NCI-H2196 (cell line): ENCODE results near the gene SEMA4C.
A peak's percentile ranks its signal among the peaks of the same experiment; 100 is the strongest.

Experiments used
- DNase-seq: peaks from one replicate; lab custom pipeline; 2025; ENCODE audit not compliant: unreplicated experiment; lab: John Stamatoyannopoulos, UW

Gene SEMA4C

GRCh38 chr2:96824079-96824870, 45.6 kb downstream of the SEMA4C start:
- DNase-seq, result no peak

GRCh38 chr2:96823198-96823597, 46.7 kb downstream of the SEMA4C start:
- DNase-seq, result no peak

GRCh38 chr2:96822786-96823185, 47.1 kb downstream of the SEMA4C start:
- DNase-seq, result no peak

- DNase-seq, result no peak
Measured at GRCh38 chr2:96821113-96821675, 48.7 kb downstream of the SEMA4C start.

GRCh38 chr2:96819876-96820511, 49.9 kb downstream of the SEMA4C start:
- no peak for DNase-seq

- no peak for DNase-seq
Measured at GRCh38 chr2:96819128-96819875, 50.6 kb downstream of the SEMA4C start.

GRCh38 chr2:96817882-96818281, 52.0 kb downstream of the SEMA4C start:
- no peak for DNase-seq

GRCh38 chr2:96816836-96817702, 52.8 kb downstream of the SEMA4C start:
- no peak for DNase-seq

GRCh38 chr2:96816127-96816835, 53.6 kb downstream of the SEMA4C start, which contains the start of gene CNNM3:
TSS of gene CNNM3 (plus strand) at chr2:96816268. CDS start at chr2:96816278, 10 bp downstream.
- peak; percentile 94 for DNase-seq

GRCh38 chr2:96815326-96816126, 54.4 kb downstream of the SEMA4C start:
- DNase-seq, result no peak

GRCh38 chr2:96813656-96814055, 56.2 kb downstream of the SEMA4C start:
- DNase-seq, result no peak

GRCh38 chr2:96811917-96812316, 58.0 kb downstream of the SEMA4C start:
- no peak for DNase-seq

GRCh38 chr2:96810783-96811192, 59.1 kb downstream of the SEMA4C start:
- no peak for DNase-seq

- no peak for DNase-seq
Measured at GRCh38 chr2:96809951-96810782, 59.7 kb downstream of the SEMA4C start.
